ENCODE measurements around the gene TBX20.
"Not testable (repeated sequence)": the region's sequence is repeated elsewhere in the genome, so short reads cannot be mapped to it uniquely, and the experiment has no call there.

- TF ChIP-seq CTCF (IDR thresholded peaks at IDR 0.05; ENCODE audit: low read depth, low read length, missing input control); TAF1 (conservative IDR thresholded peaks at IDR 0.05); RAD21 (IDR thresholded peaks at IDR 0.05); EGR1 (IDR thresholded peaks at IDR 0.05; ENCODE audit: low read depth in 2 of 2); SP1 (IDR thresholded peaks at IDR 0.05); GABPA (IDR thresholded peaks at IDR 0.05 in 1 of 2, conservative IDR thresholded peaks at IDR 0.05 in 1 of 2); NR2F2 (IDR thresholded peaks at IDR 0.05): not testable (repeated sequence)
- TF ChIP-seq, protein P1, sequence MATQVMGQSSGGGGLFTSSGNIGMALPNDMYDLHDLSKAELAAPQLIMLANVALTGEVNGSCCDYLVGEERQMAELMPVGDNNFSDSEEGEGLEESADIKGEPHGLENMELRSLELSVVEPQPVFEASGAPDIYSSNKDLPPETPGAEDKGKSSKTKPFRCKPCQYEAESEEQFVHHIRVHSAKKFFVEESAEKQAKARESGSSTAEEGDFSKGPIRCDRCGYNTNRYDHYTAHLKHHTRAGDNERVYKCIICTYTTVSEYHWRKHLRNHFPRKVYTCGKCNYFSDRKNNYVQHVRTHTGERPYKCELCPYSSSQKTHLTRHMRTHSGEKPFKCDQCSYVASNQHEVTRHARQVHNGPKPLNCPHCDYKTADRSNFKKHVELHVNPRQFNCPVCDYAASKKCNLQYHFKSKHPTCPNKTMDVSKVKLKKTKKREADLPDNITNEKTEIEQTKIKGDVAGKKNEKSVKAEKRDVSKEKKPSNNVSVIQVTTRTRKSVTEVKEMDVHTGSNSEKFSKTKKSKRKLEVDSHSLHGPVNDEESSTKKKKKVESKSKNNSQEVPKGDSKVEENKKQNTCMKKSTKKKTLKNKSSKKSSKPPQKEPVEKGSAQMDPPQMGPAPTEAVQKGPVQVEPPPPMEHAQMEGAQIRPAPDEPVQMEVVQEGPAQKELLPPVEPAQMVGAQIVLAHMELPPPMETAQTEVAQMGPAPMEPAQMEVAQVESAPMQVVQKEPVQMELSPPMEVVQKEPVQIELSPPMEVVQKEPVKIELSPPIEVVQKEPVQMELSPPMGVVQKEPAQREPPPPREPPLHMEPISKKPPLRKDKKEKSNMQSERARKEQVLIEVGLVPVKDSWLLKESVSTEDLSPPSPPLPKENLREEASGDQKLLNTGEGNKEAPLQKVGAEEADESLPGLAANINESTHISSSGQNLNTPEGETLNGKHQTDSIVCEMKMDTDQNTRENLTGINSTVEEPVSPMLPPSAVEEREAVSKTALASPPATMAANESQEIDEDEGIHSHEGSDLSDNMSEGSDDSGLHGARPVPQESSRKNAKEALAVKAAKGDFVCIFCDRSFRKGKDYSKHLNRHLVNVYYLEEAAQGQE (IDR thresholded peaks at IDR 0.05), result not testable (repeated sequence)
- TF ChIP-seq, protein P2, sequence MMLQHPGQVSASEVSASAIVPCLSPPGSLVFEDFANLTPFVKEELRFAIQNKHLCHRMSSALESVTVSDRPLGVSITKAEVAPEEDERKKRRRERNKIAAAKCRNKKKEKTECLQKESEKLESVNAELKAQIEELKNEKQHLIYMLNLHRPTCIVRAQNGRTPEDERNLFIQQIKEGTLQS (IDR thresholded peaks at IDR 0.05), result not testable (repeated sequence)
These were observed 15.4 kb downstream of the TBX20 start for GRCh38 chr7:35238456-35238855.

All from liver (tissue), 3 donors.